Hepatocyte (in vitro differentiated cells): ENCODE results near the gene SMIM10L2A.
"Not testable (repeated sequence)": the region's sequence is repeated elsewhere in the genome, so short reads cannot be mapped to it uniquely, and the experiment has no call there.

ENCODE experiments used
- CTCF ChIP-seq: fragments of 200-600 bp; sonication (generic); IDR thresholded peaks from 2 replicates; pipeline ENCODE4 v1.5.1; 2016; ENCODE audit warnings: antibody characterized with exemption, mild to moderate bottlenecking; ENCODE audit not compliant: poor library complexity
- EZH2 ChIP-seq: fragments of 200-600 bp; sonication (generic); IDR thresholded peaks from 2 replicates; pipeline ENCODE4 v1.6.1; 2016; ENCODE audit warnings: antibody characterized with exemption, mild to moderate bottlenecking, borderline replicate concordance
- EZH2phosphoT487 ChIP-seq: fragments of 200-600 bp; sonication (generic); IDR thresholded peaks from one replicate; pipeline ENCODE4 v1.6.1; 2018; ENCODE audit warnings: antibody characterized with exemption, mild to moderate bottlenecking, low read depth, moderate library complexity; ENCODE audit not compliant: unreplicated experiment, severe bottlenecking

- TF ChIP-seq CTCF, EZH2, EZH2phosphoT487: not testable (repeated sequence)
These were observed 15.3 kb upstream of the SMIM10L2A start for GRCh38 chrX:135406428-135406827.
